Esophagus squamous epithelium (tissue), 4 donors: ENCODE measurements around the gene PLK5.

Experiments used
- POLR2A ChIP-seq, 4 donors: fragments of 450-650 bp; IDR thresholded peaks; one replicate each; pipeline ENCODE4 v1.6.1; 2017; ENCODE audit warnings: antibody characterized with exemption in 4 of 4, mild to moderate bottlenecking in 4 of 4, moderate library complexity in 3 of 4
- TF ChIP-seq, protein P1 (sequence below), 6 experiments: fragments of 450-650 bp in 4 of 6; fragments of 200-600 bp in 2 of 6; sonication (generic) in 2 of 6; IDR thresholded peaks; one replicate each; pipeline ENCODE4 v1.5.1; 2016 to 2019; ENCODE audit warnings: antibody characterized with exemption in 6 of 6, mild to moderate bottlenecking in 4 of 6, moderate library complexity in 4 of 6

DNA sequence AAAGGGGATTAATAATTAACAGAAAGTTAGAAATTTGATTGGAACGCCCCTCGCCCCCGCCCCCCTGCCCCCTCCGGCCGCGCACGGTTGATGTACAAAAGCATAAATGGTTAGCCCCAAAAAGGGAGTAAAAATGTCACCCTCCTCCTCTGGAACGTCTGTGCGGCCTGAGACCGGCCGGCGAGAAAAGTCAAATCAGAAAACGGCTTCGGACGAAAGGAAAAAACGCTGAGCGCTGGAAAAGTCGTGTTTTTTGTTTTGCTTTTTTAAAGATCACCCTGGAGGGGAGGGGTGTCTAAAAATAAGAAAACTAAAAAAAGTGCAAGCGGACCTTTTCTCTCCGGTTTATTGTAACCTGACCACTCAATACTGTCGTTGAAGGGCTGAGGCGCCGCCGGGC is 31.1 kb downstream of the PLK5 start:
- TF ChIP-seq, protein P1, sequence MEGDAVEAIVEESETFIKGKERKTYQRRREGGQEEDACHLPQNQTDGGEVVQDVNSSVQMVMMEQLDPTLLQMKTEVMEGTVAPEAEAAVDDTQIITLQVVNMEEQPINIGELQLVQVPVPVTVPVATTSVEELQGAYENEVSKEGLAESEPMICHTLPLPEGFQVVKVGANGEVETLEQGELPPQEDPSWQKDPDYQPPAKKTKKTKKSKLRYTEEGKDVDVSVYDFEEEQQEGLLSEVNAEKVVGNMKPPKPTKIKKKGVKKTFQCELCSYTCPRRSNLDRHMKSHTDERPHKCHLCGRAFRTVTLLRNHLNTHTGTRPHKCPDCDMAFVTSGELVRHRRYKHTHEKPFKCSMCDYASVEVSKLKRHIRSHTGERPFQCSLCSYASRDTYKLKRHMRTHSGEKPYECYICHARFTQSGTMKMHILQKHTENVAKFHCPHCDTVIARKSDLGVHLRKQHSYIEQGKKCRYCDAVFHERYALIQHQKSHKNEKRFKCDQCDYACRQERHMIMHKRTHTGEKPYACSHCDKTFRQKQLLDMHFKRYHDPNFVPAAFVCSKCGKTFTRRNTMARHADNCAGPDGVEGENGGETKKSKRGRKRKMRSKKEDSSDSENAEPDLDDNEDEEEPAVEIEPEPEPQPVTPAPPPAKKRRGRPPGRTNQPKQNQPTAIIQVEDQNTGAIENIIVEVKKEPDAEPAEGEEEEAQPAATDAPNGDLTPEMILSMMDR (IDR thresholded peaks at IDR 0.05): no peak
- TF ChIP-seq POLR2A (IDR thresholded peaks at IDR 0.05): no peak
